SK-N-SH (cell line): ENCODE results near the gene ETFA. TPM values are rescaled to one million over a fixed set of nuclear protein-coding genes. Genes with fewer than 3 reads are reported as not detected.

Experiments used
- CTCF ChIA-PET: fragments of 300-600, 350-600 bp; formaldehyde crosslinking; extraction: SDS; loops from one replicate; lab custom pipeline; 2021; lab: Yijun Ruan, JAX
- POLR2A ChIA-PET: fragments of 350-600 bp; sonication (Branson Sonifier 250); formaldehyde crosslinking; extraction: SDS; loops from one replicate; lab custom pipeline; 2020; ENCODE audit warnings: antibody characterized with exemption, inconsistent platforms; lab: Yijun Ruan, JAX
- DNase-seq: peaks from one replicate; pipeline ENCODE4 v3.0.0; 2012
- H2AFZ ChIP-seq: fragments of 200-600 bp; sonication (generic); 2 replicates; pipeline ENCODE4 v1.8.1; 2016; ENCODE audit warnings: antibody characterized with exemption, mild to moderate bottlenecking, low read depth
- H3F3A ChIP-seq: fragments of 200-600 bp; sonication (generic); replicated peaks from 2 replicates; pipeline ENCODE3; 2016; ENCODE audit warnings: antibody characterized with exemption, mild to moderate bottlenecking; ENCODE audit not compliant: insufficient read depth
- H3K27ac ChIP-seq, 2 experiments: fragments of 200-500 bp in 1 of 2; fragments of 200-600 bp in 1 of 2; sonication (Bioruptor generic) in 1 of 2; sonication (generic), shearing (Covaris generic) in 1 of 2; 2 replicates each; pipeline versions ENCODE4 v1.5.1 to v1.6.1; 2014 to 2016; ENCODE audit warnings: low read depth in 2 of 2, inconsistent platforms in 1 of 2, low read length in 1 of 2, mild to moderate bottlenecking in 1 of 2, mixed read lengths in 1 of 2
- H3K27me3 ChIP-seq: fragments of 200-600 bp; sonication (generic), shearing (Covaris generic); 2 replicates; pipeline ENCODE4 v1.6.1; 2016; ENCODE audit warnings: mixed run types; ENCODE audit not compliant: insufficient read depth
- H3K36me3 ChIP-seq, 2 experiments: fragments of 200-500 bp in 1 of 2; fragments of 200-600 bp in 1 of 2; sonication (Bioruptor generic) in 1 of 2; sonication (generic) in 1 of 2; replicated peaks in 1 of 2; 2 replicates each; pipeline versions ENCODE3 to v1.5.1; 2014 to 2016; ENCODE audit warnings: low read length in 1 of 2, mild to moderate bottlenecking in 1 of 2; ENCODE audit not compliant: insufficient read depth in 2 of 2, control insufficient read depth in 1 of 2
- H3K4me1 ChIP-seq, 2 experiments: fragments of 200-500 bp in 1 of 2; fragments of 200-600 bp in 1 of 2; sonication (Bioruptor generic) in 1 of 2; sonication (generic), shearing (Covaris generic) in 1 of 2; 2 replicates each; pipeline versions ENCODE4 v1.5.1 to v1.6.1; 2014 to 2016; ENCODE audit warnings: low read depth in 1 of 2, low read length in 1 of 2, mixed run types in 1 of 2; ENCODE audit not compliant: insufficient read depth in 2 of 2, control insufficient read depth in 1 of 2
- H3K4me2 ChIP-seq: fragments of 200-600 bp; sonication (generic), shearing (Covaris generic); 2 replicates; pipeline ENCODE4 v1.6.1; 2017; ENCODE audit warnings: mixed run types
- H3K4me3 ChIP-seq, 2 experiments: fragments of 200-500 bp in 1 of 2; fragments of 200-600 bp in 1 of 2; sonication (Bioruptor generic) in 1 of 2; sonication (generic), shearing (Covaris generic) in 1 of 2; 2 replicates each; pipeline versions ENCODE4 v1.5.1 to v1.8.1; 2014 to 2016; ENCODE audit warnings: low read depth in 2 of 2, inconsistent platforms in 1 of 2, low read length in 1 of 2, mild to moderate bottlenecking in 1 of 2, mixed read lengths in 1 of 2, moderate library complexity in 1 of 2
- H3K79me2 ChIP-seq: fragments of 200-600 bp; sonication (generic); 2 replicates; pipeline ENCODE4 v1.8.1; 2017; ENCODE audit warnings: mild to moderate bottlenecking; ENCODE audit not compliant: insufficient read depth
- H3K9ac ChIP-seq: fragments of 200-600 bp; sonication (generic); 2 replicates; pipeline ENCODE4 v1.6.1; 2017; ENCODE audit warnings: mixed run types
- H3K9me2 ChIP-seq: fragments of 200-600 bp; sonication (generic); 2 replicates; pipeline ENCODE4 v1.6.1; 2017; ENCODE audit warnings: mixed run types
- H3K9me3 ChIP-seq: fragments of 200-600 bp; sonication (generic); 2 replicates; pipeline ENCODE4 v1.6.1; 2017; ENCODE audit warnings: mixed run types, mild to moderate bottlenecking, moderate library complexity
- H4K20me1 ChIP-seq: fragments of 200-600 bp; sonication (generic); 2 replicates; pipeline ENCODE4 v1.6.1; 2017; ENCODE audit warnings: mild to moderate bottlenecking, mixed run types; ENCODE audit not compliant: insufficient read depth
- CHD2 ChIP-seq: fragments of 150-350 bp; IDR thresholded peaks from 2 replicates; pipeline ENCODE4 v1.6.1; 2018; ENCODE audit warnings: low read length; ENCODE audit not compliant: partially characterized antibody
- EP300 ChIP-seq, 2 experiments: IDR thresholded peaks; 2 replicates each; pipeline versions ENCODE4 v1.4.0 to v1.6.1; 2012; ENCODE audit warnings: borderline replicate concordance in 1 of 2, low read depth in 1 of 2, low read length in 1 of 2
- EZH2phosphoT487 ChIP-seq: fragments of 200-600 bp; sonication (generic); IDR thresholded peaks from 2 replicates; pipeline ENCODE4 v1.6.1; 2017; ENCODE audit warnings: low read depth, mixed run types, mild to moderate bottlenecking, antibody characterized with exemption, moderate library complexity, borderline replicate concordance
- GABPA ChIP-seq: IDR thresholded peaks from 2 replicates; pipeline ENCODE4 v1.4.0; 2012; ENCODE audit warnings: low read depth, mild to moderate bottlenecking
- IRF3 ChIP-seq: fragments of 150-350 bp; IDR thresholded peaks from 2 replicates; pipeline ENCODE4 v1.6.1; 2016; ENCODE audit warnings: mild to moderate bottlenecking, low read depth, low read length
- MAX ChIP-seq: IDR thresholded peaks from 2 replicates; pipeline ENCODE4 v1.4.0; 2012; ENCODE audit warnings: low read depth
- NFIC ChIP-seq: IDR thresholded peaks from 2 replicates; pipeline ENCODE4 v1.4.0; 2012; ENCODE audit warnings: borderline replicate concordance
- NRF1 ChIP-seq: IDR thresholded peaks from 2 replicates; pipeline ENCODE4 v1.6.1; 2012; ENCODE audit warnings: low read depth, mild to moderate bottlenecking, low read length
- RCOR1 ChIP-seq: fragments of 150-350 bp; IDR thresholded peaks from 2 replicates; pipeline ENCODE4 v1.6.1; 2017; ENCODE audit warnings: antibody characterized with exemption, low read length
- REST ChIP-seq: IDR thresholded peaks from 2 replicates; pipeline ENCODE4 v1.6.1; 2012; ENCODE audit warnings: mild to moderate bottlenecking, low read depth, low read length, moderate library complexity
- SMC3 ChIP-seq: IDR thresholded peaks from 2 replicates; pipeline ENCODE4 v1.6.1; 2012; ENCODE audit warnings: low read depth, low read length, improper control_type of control experiment
- TAF1 ChIP-seq: IDR thresholded peaks from 2 replicates; pipeline ENCODE4 v1.6.1; 2012; ENCODE audit warnings: low read depth, mild to moderate bottlenecking, low read length, moderate library complexity, borderline replicate concordance
- USF1 ChIP-seq: IDR thresholded peaks from 2 replicates; pipeline ENCODE4 v1.4.0; 2012; ENCODE audit warnings: low read depth, borderline replicate concordance
- YY1 ChIP-seq: IDR thresholded peaks from 2 replicates; pipeline ENCODE4 v1.4.0; 2012; ENCODE audit warnings: low read depth, mild to moderate bottlenecking
- WGBS: methylation state at CpG from one replicate; pipeline ENCODE4 v1.1.6; 2017; ENCODE audit warnings: low lambda C conversion rate; 5-methylcytosine and 5-hydroxymethylcytosine counted together
- polyA plus RNA-seq, 3 experiments: library from polyadenylated mRNA; depleted of rRNA; stranded (reverse); fragments of >200 nt; gene quantifications; 2 replicates each; pipeline ENCODE4 v1.2.3, GENCODE V29; 2012
- TF ChIP-seq, protein P1 (sequence below): fragments of 150-350 bp; IDR thresholded peaks from 2 replicates; pipeline ENCODE4 v1.6.1; 2017; ENCODE audit warnings: antibody characterized with exemption, low read length, low read depth, borderline replicate concordance

The ETFA gene
- polyA plus RNA-seq, 1 of the 3 experiments (the other 2 are of a cell fraction) = 122 TPM

DNA sequence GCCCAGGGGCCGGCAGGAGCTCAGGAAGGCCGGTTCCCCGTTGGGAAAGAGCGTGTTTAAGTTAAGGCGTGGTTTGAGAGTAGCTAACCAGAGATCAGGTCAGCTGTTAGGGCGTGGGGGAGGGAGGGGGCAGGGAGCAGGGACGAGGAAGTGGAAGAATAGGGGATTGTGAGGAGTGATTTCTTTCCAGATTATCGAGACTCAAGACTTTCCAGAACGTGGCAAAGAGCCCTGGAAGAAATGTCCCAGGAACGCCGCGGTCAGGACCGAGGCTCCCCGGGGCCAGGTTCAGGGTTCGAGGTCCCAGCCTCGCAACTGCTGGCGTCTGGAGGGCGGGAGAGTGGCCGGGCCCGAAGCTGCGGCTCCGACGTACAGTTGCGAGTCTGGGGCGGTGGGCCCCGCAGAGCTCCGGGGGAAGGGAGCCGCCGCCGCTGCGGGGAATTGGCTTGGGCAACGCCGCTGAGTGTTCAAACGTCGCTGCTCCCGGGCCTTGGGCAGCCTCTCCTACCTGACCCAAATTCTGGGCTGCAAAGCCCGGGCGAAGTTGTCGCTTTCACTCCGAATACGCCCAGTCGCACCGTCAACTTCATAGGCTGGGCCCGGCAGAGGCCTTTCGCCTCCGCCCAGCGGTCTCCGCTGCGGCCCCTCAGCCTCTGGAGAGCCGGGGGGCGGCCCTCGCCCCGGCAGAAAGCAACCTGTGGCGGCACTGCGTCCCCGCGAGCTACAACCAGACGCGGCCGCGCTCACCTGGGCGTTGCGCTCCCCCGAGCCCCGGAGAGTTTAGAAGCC, 34.8 kb upstream of the ETFA start (continued):
- TF ChIP-seq REST (no peak), CHD2 (no peak)

GRCh38 chr15:76345583-76345879, 34.3 kb upstream of the ETFA start:
- Histone ChIP-seq H3K9ac (no peak overlapping the region), H3K27ac (no peak overlapping the region), H3K36me3 (peaks cover 10 to 32% of the 10 kb centered on the region in 2 experiments), H3F3A (no peaks in the 10 kb centered on the region), H3K79me2 (no peaks in the 10 kb centered on the region), H3K27me3 (no peaks in the 10 kb centered on the region), H3K4me2 (no peak overlapping the region), H2AFZ (no peak overlapping the region), H3K9me2 (no peaks in the 10 kb centered on the region), H4K20me1 (no peaks in the 10 kb centered on the region), H3K4me3 (no peak overlapping the region), H3K9me3 (no peaks in the 10 kb centered on the region), H3K4me1 (peaks cover 0 to 5% of the 10 kb centered on the region in 2 experiments; a peak in 2 of 4 replicates)
- WGBS = 82% methylated on average over 7 of the region's 7 CpGs
- POLR2A ChIA-PET = interaction anchor here (1.0 kb wide), 1 partner anchor 12 kb away, joined by 3 read pairs; no protein-coding TSS in a partner anchor
- DNase-seq = no peak
- TF ChIP-seq CHD2 = no peak
- TF ChIP-seq TAF1 = no peak
- no peak for TF ChIP-seq SMC3
- no peak for TF ChIP-seq IRF3
- no peak for TF ChIP-seq EP300 (IDR thresholded peaks at IDR 0.05; ENCODE audit: borderline replicate concordance in 1 of 2, low read depth in 1 of 2, low read length in 1 of 2)
- no peak for TF ChIP-seq NRF1
- no peak for TF ChIP-seq YY1
- TF ChIP-seq NFIC = no peak
- TF ChIP-seq GABPA = no peak
- no peak for TF ChIP-seq MAX
- TF ChIP-seq RCOR1 = no peak
- TF ChIP-seq USF1 = no peak
- TF ChIP-seq EZH2phosphoT487 = no peak
- TF ChIP-seq, protein P1, sequence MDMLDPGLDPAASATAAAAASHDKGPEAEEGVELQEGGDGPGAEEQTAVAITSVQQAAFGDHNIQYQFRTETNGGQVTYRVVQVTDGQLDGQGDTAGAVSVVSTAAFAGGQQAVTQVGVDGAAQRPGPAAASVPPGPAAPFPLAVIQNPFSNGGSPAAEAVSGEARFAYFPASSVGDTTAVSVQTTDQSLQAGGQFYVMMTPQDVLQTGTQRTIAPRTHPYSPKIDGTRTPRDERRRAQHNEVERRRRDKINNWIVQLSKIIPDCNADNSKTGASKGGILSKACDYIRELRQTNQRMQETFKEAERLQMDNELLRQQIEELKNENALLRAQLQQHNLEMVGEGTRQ = no peak
- CTCF ChIA-PET = no interaction called here
